Measurements from ENCODE around the gene PANK4.

- TF ChIP-seq TEAD4 (IDR thresholded peaks at IDR 0.05; ENCODE audit: low read depth, low read length) = no peak
- TF ChIP-seq CTCF (IDR thresholded peaks at IDR 0.05; ENCODE audit: control extremely low read depth in 1 of 3, insufficient read depth in 1 of 3, low read depth in 1 of 3, low read length in 3 of 3) = no peak
- TF ChIP-seq FOSL1 (IDR thresholded peaks at IDR 0.05; ENCODE audit: insufficient read depth, low read depth, low read length) = no peak
- TF ChIP-seq POU5F1 (IDR thresholded peaks at IDR 0.05; ENCODE audit: low read depth, low read length) = no peak
- TF ChIP-seq CBX8 (IDR thresholded peaks at IDR 0.05; ENCODE audit: borderline replicate concordance, low read depth, low read length) = no peak
- TF ChIP-seq CHD2 (IDR thresholded peaks at IDR 0.05; ENCODE audit: low read length) = no peak
- no peak for TF ChIP-seq POLR2A (IDR thresholded peaks at IDR 0.05; ENCODE audit: control extremely low read depth in 1 of 2, low read depth in 2 of 2, low read length in 2 of 2)
- no peak for TF ChIP-seq EP300 (IDR thresholded peaks at IDR 0.05; ENCODE audit: borderline replicate concordance in 1 of 2, low read depth in 2 of 2, low read length in 2 of 2)
- no peak for TF ChIP-seq CTBP2 (IDR thresholded peaks at IDR 0.05; ENCODE audit: borderline replicate concordance, insufficient read depth, insufficient read length, low read length)
- no peak for TF ChIP-seq POLR2AphosphoS5 (IDR thresholded peaks at IDR 0.05; ENCODE audit: low read depth, low read length)
- TF ChIP-seq ATF3 (IDR thresholded peaks at IDR 0.05; ENCODE audit: insufficient read depth, low read depth, low read length) = no peak
- TF ChIP-seq EGR1 (IDR thresholded peaks at IDR 0.05; ENCODE audit: borderline replicate concordance, low read depth, low read length) = no peak
These were observed 57.1 kb downstream of the PANK4 start for GRCh38 chr1:2469103-2469940.

All from H1 (cell line).